GM23338 (cell line): ENCODE measurements around the gene CECR2.

Experiments
- CTCF ChIP-seq, 2 experiments: fragments of 200-600 bp in 1 of 2; sonication (generic) in 1 of 2; conservative IDR thresholded peaks; 2 replicates each; pipeline versions ENCODE4 v1.5.1 to v1.6.1; 2016 to 2017; ENCODE audit warnings: antibody characterized with exemption in 2 of 2, low read depth in 2 of 2, mild to moderate bottlenecking in 2 of 2, moderate library complexity in 1 of 2
- EZH2 ChIP-seq: fragments of 200-600 bp; sonication (generic); IDR thresholded peaks from one replicate; pipeline ENCODE4 v1.8.0; 2017; ENCODE audit warnings: antibody characterized with exemption, mild to moderate bottlenecking, low read depth; ENCODE audit not compliant: unreplicated experiment

DNA sequence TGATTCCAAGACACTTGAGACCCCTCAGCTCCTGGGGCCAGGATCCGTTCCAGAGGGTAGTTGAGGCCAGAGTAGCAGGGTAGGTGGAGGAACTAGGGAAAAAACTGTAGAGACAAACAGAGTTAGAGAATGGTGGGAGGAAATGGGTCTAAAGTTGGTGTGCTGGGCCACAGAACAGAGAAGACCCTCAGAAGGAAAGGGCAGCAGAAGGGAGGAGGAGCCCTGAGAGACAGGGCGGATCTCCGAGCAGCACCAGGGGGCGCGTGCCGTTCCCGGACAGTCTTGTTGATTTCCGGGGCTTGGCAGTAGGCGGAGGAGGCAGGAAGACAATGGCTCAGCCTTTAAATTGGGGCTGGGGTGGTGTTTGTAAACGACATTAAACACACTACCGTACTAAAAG lies 2.4 kb upstream of the CECR2 start:
- TF ChIP-seq CTCF (conservative IDR thresholded peaks at IDR 0.05; ENCODE audit: low read depth in 2 of 2), result peak; percentile 51 to 63
- TF ChIP-seq EZH2, result no peak
